K562 (cell line): ENCODE measurements around the gene SPTY2D1. TPM values are rescaled to one million over a fixed set of nuclear protein-coding genes. Genes with fewer than 3 reads are reported as not detected.

Experiments
- FOXK1 ChIP-seq: sonication (generic); formaldehyde crosslinking; IDR thresholded peaks from 2 replicates; pipeline ENCODE4 v1.8.0; 2022; ENCODE audit warnings: missing genetic modification reagents, mild to moderate bottlenecking, borderline replicate concordance
- GABPB2 ChIP-seq: fragments of 250-450 bp; sonication (Bioruptor Pico); conservative IDR thresholded peaks from 2 replicates; pipeline ENCODE4 v1.5.1; 2021; ENCODE audit warnings: mild to moderate bottlenecking
- GATAD2B ChIP-seq: fragments of 450-650 bp; IDR thresholded peaks from 2 replicates; pipeline ENCODE4 v1.6.1; 2017; ENCODE audit warnings: mild to moderate bottlenecking, borderline replicate concordance
- MED1 ChIP-seq: sonication (generic); formaldehyde crosslinking; IDR thresholded peaks from 2 replicates; pipeline ENCODE4 v1.8.1; 2023; ENCODE audit warnings: missing genetic modification reagents, borderline replicate concordance
- NR2C2 ChIP-seq, 2 experiments: fragments of 200-800 bp in 1 of 2; sonication (Bioruptor generic) in 1 of 2; sonication (generic) in 1 of 2; formaldehyde crosslinking in 1 of 2; IDR thresholded peaks; 2 replicates each; pipeline versions ENCODE4 v1.6.1 to v1.8.0; 2016 to 2022; ENCODE audit warnings: mild to moderate bottlenecking in 1 of 2, missing compliant biosample characterization in 1 of 2, missing genetic modification characterization in 1 of 2, missing genetic modification reagents in 1 of 2
- PCBP1 ChIP-seq: fragments of 200-400 bp; formaldehyde crosslinking; IDR thresholded peaks from 2 replicates; pipeline ENCODE4 v1.6.1; 2018; ENCODE audit warnings: mild to moderate bottlenecking, low read depth, low read length; ENCODE audit not compliant: poor library complexity, severe bottlenecking
- SIN3A ChIP-seq, 2 experiments: fragments of 150-350 bp in 1 of 2; IDR thresholded peaks; 2 replicates each; pipeline ENCODE4 v1.6.1; 2011 to 2016; ENCODE audit warnings: borderline replicate concordance in 2 of 2, low read depth in 2 of 2, low read length in 2 of 2, mild to moderate bottlenecking in 2 of 2, moderate library complexity in 2 of 2; ENCODE audit not compliant: control insufficient read depth in 1 of 2
- TCF7L2 ChIP-seq: fragments of 150-350 bp; IDR thresholded peaks from 2 replicates; pipeline ENCODE4 v1.6.1; 2016; ENCODE audit warnings: low read depth, mild to moderate bottlenecking, low read length, moderate library complexity
- TGIF2 ChIP-seq: sonication (generic); formaldehyde crosslinking; IDR thresholded peaks from 2 replicates; pipeline ENCODE4 v1.8.1; 2022; ENCODE audit warnings: mild to moderate bottlenecking, missing genetic modification reagents, moderate library complexity
- TOE1 ChIP-seq, 2 experiments: fragments of 450-650 bp in 1 of 2; sonication (generic) in 1 of 2; formaldehyde crosslinking in 1 of 2; IDR thresholded peaks; 2 replicates each; pipeline versions ENCODE4 v1.7.1 to v1.8.0; 2016 to 2022; ENCODE audit warnings: borderline replicate concordance in 2 of 2, mild to moderate bottlenecking in 2 of 2, antibody characterized with exemption in 1 of 2, inconsistent platforms in 1 of 2, low read depth in 1 of 2, missing genetic modification reagents in 1 of 2, moderate library complexity in 1 of 2
- ZNF175 ChIP-seq: fragments of 200-800 bp; sonication (Bioruptor generic); IDR thresholded peaks from 2 replicates; pipeline ENCODE4 v1.6.1; 2016; ENCODE audit warnings: low read depth, mild to moderate bottlenecking, missing genetic modification characterization, missing compliant biosample characterization
- ZNF551 ChIP-seq: fragments of 250-450 bp; sonication (Bioruptor Pico); IDR thresholded peaks from 2 replicates; pipeline ENCODE4 v1.5.0; 2021; ENCODE audit warnings: mild to moderate bottlenecking, moderate library complexity
- ZNF668 ChIP-seq: fragments of 250-450 bp; sonication (Bioruptor Pico); IDR thresholded peaks from 2 replicates; pipeline ENCODE4 v1.8.0; 2022; ENCODE audit warnings: mild to moderate bottlenecking, inconsistent platforms
- polyA plus RNA-seq, 8 experiments: library from polyadenylated mRNA; depleted of rRNA in 4 of 8; stranded (reverse) in 5 of 8; unstranded in 3 of 8; fragments of >200 nt; fragmentation: Nextera tagmentation in 2 of 8; fragmentation: Illumina TruSeq in 1 of 8; extraction: Ambion mirVana in 2 of 8; extraction: Trizol in 1 of 8; gene quantifications; 2 replicates each; pipeline versions ENCODE4 v1.2.1 to v1.2.3, GENCODE V29; 2011 to 2014; ENCODE audit warnings: inconsistent platforms in 1 of 8, missing spikeins in 1 of 8
- total RNA-seq, 7 experiments: library from RNA; depleted of rRNA in 6 of 7; stranded (reverse); fragments of >200 nt in 6 of 7; fragmentation: Illumina TruSeq in 2 of 7; extraction: Trizol in 2 of 7; gene quantifications; 2 replicates each; pipeline versions ENCODE4 v1.2.1 to v1.2.3, GENCODE V29; 2011 to 2021; ENCODE audit warnings: low replicate concordance in 1 of 7
- TF ChIP-seq, protein P1 (sequence below): fragments of 450-650 bp; IDR thresholded peaks from 2 replicates; pipeline ENCODE4 v1.6.1; 2016; ENCODE audit warnings: mild to moderate bottlenecking, moderate library complexity

The SPTY2D1 gene
- total and polyA plus RNA-seq, 9 of the 15 experiments (the other 6 are each of a cell fraction or from before 2014, with no cell fraction given) = 3.2 to 32.1 (median 12.9) TPM

DNA sequence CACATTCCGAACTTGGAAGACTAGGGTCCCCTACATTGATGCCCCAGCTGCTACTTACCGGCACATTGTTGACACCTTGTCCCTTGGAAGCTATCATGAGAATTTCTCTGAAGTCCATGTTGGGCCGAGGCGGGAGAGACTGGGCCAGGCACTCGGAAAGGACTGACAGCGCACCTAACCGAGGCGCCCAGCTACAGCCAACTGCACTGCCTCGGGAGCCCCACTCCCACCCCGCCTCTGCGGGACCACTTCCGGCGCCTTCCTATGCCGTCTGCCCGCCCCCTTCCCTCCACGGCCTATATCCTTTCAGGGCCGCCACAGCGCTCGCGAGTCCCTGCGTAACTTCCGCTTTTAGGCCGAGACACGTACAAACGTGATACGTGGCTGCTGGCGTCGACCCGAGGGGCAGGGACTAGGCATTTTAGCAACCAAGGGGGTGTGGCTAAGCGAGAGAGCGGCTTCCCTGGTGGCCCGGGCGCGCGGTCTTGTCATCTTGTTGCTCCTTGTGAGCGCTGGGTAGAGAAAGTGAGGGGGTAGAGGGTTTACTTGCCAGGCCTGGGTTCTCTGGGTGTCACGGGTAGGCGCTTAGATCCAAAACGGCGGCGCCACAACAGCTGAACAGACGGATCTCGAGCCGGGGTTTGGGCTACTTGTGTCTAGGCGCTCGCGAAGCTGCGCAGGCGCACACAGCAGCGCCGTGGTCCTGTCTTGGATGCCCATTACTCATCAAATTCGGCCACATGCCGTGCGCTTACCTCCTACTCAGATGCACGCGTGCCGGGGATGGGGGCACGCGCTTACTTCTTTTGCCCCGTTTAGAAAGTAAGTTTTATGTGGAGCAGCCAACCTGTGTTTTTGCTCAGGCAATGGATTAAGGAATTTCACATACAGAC, at the start of gene SPTY2D1 (continued):
- TF ChIP-seq SIN3A (IDR thresholded peaks at IDR 0.05; ENCODE audit: borderline replicate concordance in 2 of 2, control insufficient read depth in 1 of 2, low read depth in 2 of 2, low read length in 2 of 2) (peak; percentile 53 to 93), MED1 (CRISPR knock-in tag) (no peak), TCF7L2 (no peak), GATAD2B (no peak), ZNF175 (CRISPR knock-in tag) (no peak), TGIF2 (CRISPR knock-in tag) (no peak), GABPB2 (no peak), ZNF668 (CRISPR knock-in tag) (no peak; the same call in 1 of the 2 replicates), ZNF551 (CRISPR knock-in tag) (no peak), FOXK1 (CRISPR knock-in tag) (0 out of 2 replicates have a peak, but pooled peaks have one; percentile 41), NR2C2 (CRISPR knock-in tag; IDR thresholded peaks at IDR 0.05) (no peak; the same call in 1 of the 2 replicates), NR2C2 (tag; IDR thresholded peaks at IDR 0.05) (peak; percentile 73), TOE1 (IDR thresholded peaks at IDR 0.05; ENCODE audit: borderline replicate concordance) (peak; percentile 29; the same call in 1 of the 2 replicates), TOE1 (CRISPR knock-in tag; IDR thresholded peaks at IDR 0.05; ENCODE audit: borderline replicate concordance, low read depth) (no peak), PCBP1 (no peak)
- TF ChIP-seq, protein P1, sequence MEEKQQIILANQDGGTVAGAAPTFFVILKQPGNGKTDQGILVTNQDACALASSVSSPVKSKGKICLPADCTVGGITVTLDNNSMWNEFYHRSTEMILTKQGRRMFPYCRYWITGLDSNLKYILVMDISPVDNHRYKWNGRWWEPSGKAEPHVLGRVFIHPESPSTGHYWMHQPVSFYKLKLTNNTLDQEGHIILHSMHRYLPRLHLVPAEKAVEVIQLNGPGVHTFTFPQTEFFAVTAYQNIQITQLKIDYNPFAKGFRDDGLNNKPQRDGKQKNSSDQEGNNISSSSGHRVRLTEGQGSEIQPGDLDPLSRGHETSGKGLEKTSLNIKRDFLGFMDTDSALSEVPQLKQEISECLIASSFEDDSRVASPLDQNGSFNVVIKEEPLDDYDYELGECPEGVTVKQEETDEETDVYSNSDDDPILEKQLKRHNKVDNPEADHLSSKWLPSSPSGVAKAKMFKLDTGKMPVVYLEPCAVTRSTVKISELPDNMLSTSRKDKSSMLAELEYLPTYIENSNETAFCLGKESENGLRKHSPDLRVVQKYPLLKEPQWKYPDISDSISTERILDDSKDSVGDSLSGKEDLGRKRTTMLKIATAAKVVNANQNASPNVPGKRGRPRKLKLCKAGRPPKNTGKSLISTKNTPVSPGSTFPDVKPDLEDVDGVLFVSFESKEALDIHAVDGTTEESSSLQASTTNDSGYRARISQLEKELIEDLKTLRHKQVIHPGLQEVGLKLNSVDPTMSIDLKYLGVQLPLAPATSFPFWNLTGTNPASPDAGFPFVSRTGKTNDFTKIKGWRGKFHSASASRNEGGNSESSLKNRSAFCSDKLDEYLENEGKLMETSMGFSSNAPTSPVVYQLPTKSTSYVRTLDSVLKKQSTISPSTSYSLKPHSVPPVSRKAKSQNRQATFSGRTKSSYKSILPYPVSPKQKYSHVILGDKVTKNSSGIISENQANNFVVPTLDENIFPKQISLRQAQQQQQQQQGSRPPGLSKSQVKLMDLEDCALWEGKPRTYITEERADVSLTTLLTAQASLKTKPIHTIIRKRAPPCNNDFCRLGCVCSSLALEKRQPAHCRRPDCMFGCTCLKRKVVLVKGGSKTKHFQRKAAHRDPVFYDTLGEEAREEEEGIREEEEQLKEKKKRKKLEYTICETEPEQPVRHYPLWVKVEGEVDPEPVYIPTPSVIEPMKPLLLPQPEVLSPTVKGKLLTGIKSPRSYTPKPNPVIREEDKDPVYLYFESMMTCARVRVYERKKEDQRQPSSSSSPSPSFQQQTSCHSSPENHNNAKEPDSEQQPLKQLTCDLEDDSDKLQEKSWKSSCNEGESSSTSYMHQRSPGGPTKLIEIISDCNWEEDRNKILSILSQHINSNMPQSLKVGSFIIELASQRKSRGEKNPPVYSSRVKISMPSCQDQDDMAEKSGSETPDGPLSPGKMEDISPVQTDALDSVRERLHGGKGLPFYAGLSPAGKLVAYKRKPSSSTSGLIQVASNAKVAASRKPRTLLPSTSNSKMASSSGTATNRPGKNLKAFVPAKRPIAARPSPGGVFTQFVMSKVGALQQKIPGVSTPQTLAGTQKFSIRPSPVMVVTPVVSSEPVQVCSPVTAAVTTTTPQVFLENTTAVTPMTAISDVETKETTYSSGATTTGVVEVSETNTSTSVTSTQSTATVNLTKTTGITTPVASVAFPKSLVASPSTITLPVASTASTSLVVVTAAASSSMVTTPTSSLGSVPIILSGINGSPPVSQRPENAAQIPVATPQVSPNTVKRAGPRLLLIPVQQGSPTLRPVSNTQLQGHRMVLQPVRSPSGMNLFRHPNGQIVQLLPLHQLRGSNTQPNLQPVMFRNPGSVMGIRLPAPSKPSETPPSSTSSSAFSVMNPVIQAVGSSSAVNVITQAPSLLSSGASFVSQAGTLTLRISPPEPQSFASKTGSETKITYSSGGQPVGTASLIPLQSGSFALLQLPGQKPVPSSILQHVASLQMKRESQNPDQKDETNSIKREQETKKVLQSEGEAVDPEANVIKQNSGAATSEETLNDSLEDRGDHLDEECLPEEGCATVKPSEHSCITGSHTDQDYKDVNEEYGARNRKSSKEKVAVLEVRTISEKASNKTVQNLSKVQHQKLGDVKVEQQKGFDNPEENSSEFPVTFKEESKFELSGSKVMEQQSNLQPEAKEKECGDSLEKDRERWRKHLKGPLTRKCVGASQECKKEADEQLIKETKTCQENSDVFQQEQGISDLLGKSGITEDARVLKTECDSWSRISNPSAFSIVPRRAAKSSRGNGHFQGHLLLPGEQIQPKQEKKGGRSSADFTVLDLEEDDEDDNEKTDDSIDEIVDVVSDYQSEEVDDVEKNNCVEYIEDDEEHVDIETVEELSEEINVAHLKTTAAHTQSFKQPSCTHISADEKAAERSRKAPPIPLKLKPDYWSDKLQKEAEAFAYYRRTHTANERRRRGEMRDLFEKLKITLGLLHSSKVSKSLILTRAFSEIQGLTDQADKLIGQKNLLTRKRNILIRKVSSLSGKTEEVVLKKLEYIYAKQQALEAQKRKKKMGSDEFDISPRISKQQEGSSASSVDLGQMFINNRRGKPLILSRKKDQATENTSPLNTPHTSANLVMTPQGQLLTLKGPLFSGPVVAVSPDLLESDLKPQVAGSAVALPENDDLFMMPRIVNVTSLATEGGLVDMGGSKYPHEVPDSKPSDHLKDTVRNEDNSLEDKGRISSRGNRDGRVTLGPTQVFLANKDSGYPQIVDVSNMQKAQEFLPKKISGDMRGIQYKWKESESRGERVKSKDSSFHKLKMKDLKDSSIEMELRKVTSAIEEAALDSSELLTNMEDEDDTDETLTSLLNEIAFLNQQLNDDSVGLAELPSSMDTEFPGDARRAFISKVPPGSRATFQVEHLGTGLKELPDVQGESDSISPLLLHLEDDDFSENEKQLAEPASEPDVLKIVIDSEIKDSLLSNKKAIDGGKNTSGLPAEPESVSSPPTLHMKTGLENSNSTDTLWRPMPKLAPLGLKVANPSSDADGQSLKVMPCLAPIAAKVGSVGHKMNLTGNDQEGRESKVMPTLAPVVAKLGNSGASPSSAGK = peak; percentile 99
